Panc1 (cell line): Measurements from ENCODE around the gene POLD2.

Source experiments
- CTCF ChIP-seq: fragments of 450-650 bp; IDR thresholded peaks from 2 replicates; pipeline ENCODE4 v1.5.1; 2017; ENCODE audit warnings: mild to moderate bottlenecking
- POLR2AphosphoS5 ChIP-seq: IDR thresholded peaks from 2 replicates; pipeline ENCODE4 v1.6.1; 2012; ENCODE audit warnings: mild to moderate bottlenecking, low read depth, low read length, moderate library complexity
- REST ChIP-seq, 2 experiments: IDR thresholded peaks; 2 replicates each; pipeline ENCODE4 v1.6.1; 2011 to 2012; ENCODE audit warnings: low read depth in 2 of 2, control low read depth in 1 of 2, low read length in 1 of 2, mild to moderate bottlenecking in 1 of 2, moderate library complexity in 1 of 2; ENCODE audit not compliant: insufficient read depth in 1 of 2
- SIN3A ChIP-seq: IDR thresholded peaks from 2 replicates; pipeline ENCODE4 v1.6.1; 2012; ENCODE audit warnings: low read depth, mild to moderate bottlenecking, low read length, moderate library complexity, borderline replicate concordance; ENCODE audit not compliant: insufficient read depth
- TCF7L2 ChIP-seq: IDR thresholded peaks from 2 replicates; pipeline ENCODE4 v1.6.1; 2011; ENCODE audit warnings: mild to moderate bottlenecking, low read depth, low read length, inconsistent platforms

GRCh38 chr7:44121761-44122420 is 1.5 kb downstream of the POLD2 start:
- TF ChIP-seq SIN3A (no peak), CTCF (no peak), POLR2AphosphoS5 (no peak), REST (IDR thresholded peaks at IDR 0.05; ENCODE audit: insufficient read depth in 1 of 2, low read depth in 2 of 2, low read length in 1 of 2) (no peak), TCF7L2 (no peak)
